ENCODE data around the gene FCER1G. TPM values are rescaled to one million over a fixed set of nuclear protein-coding genes. Genes with fewer than 3 reads are reported as not detected.
A peak's percentile ranks its signal among the peaks of the same experiment; 100 is the strongest.

Gene FCER1G
- total RNA-seq, 1 experiment from 2014 or later = not detected

DNA sequence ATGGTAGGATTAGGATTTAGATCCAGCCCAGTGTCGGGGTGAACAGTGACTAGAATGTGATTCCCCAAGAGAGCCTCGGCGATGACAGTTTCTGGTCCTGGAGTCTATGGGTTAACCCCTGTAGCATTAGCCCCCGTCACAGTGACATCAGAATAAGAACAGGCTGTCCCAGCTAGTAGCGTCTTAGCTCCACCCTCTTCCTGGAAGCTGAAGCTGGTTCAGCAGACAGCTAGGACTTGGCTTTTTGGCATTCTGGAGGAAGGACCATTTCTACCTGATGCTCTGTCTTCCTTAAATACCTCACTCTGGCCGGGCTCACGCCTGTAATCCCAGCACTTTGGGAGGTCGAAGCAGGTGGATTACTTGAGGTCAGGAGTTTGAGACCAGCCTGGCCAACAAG is 7.9 kb upstream of the FCER1G start:
- Histone ChIP-seq H3K9ac (ENCODE audit: low read length) (no peak overlapping the region), H3K4me1 (ENCODE audit: insufficient read depth, low read length) (peaks cover 7% of the 10 kb centered on the region; the same call in 1 of the 2 replicates), H3K36me3 (ENCODE audit: low read depth, low read length) (peaks cover 54% of the 10 kb centered on the region), H4K20me1 (ENCODE audit: low read length) (no peaks in the 10 kb centered on the region), H3F3A (ENCODE audit: low read length, unreplicated experiment) (peaks cover 3% of the 10 kb centered on the region), H3K79me2 (ENCODE audit: low read length) (peaks cover 29% of the 10 kb centered on the region), H3K4me2 (ENCODE audit: low read length) (no peak overlapping the region), H3K9me2 (replicated peaks; ENCODE audit: low read length) (no peaks in the 10 kb centered on the region), H2AFZ (ENCODE audit: low read length) (no peak overlapping the region), H3K27me3 (ENCODE audit: low read length) (no peaks in the 10 kb centered on the region), H3K4me3 (ENCODE audit: low read length) (no peak overlapping the region), H3K27ac (ENCODE audit: low read length) (no peak overlapping the region), H3K9me3 (ENCODE audit: low read length) (no peaks in the 10 kb centered on the region)
- TF ChIP-seq, protein P1, sequence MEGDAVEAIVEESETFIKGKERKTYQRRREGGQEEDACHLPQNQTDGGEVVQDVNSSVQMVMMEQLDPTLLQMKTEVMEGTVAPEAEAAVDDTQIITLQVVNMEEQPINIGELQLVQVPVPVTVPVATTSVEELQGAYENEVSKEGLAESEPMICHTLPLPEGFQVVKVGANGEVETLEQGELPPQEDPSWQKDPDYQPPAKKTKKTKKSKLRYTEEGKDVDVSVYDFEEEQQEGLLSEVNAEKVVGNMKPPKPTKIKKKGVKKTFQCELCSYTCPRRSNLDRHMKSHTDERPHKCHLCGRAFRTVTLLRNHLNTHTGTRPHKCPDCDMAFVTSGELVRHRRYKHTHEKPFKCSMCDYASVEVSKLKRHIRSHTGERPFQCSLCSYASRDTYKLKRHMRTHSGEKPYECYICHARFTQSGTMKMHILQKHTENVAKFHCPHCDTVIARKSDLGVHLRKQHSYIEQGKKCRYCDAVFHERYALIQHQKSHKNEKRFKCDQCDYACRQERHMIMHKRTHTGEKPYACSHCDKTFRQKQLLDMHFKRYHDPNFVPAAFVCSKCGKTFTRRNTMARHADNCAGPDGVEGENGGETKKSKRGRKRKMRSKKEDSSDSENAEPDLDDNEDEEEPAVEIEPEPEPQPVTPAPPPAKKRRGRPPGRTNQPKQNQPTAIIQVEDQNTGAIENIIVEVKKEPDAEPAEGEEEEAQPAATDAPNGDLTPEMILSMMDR (conservative IDR thresholded peaks at IDR 0.05; ENCODE audit: low read depth, low read length) = no peak
- TF ChIP-seq EZH2 (IDR thresholded peaks at IDR 0.05; ENCODE audit: low read length, unreplicated experiment) = no peak
- TF ChIP-seq EZH2phosphoT487 (IDR thresholded peaks at IDR 0.05; ENCODE audit: borderline replicate concordance, low read length) = no peak
- DNase-seq (no peak), ATAC-seq (no peak)
- ChIA-PET POLR2A (ENCODE audit: unreplicated experiment) (no interaction called here), CTCF (interaction anchor here (1.5 kb wide), 1 partner anchor 10 kb away, joined by 3 read pairs; no protein-coding TSS in a partner anchor)
- intact Hi-C loops (cut with micrococcal nuclease) = loop anchor here (5.0 kb wide), 1 partner anchor 165 kb away; no protein-coding TSS in a partner anchor
- BruUV-seq (replicated peaks) = no TSS peak

DNA sequence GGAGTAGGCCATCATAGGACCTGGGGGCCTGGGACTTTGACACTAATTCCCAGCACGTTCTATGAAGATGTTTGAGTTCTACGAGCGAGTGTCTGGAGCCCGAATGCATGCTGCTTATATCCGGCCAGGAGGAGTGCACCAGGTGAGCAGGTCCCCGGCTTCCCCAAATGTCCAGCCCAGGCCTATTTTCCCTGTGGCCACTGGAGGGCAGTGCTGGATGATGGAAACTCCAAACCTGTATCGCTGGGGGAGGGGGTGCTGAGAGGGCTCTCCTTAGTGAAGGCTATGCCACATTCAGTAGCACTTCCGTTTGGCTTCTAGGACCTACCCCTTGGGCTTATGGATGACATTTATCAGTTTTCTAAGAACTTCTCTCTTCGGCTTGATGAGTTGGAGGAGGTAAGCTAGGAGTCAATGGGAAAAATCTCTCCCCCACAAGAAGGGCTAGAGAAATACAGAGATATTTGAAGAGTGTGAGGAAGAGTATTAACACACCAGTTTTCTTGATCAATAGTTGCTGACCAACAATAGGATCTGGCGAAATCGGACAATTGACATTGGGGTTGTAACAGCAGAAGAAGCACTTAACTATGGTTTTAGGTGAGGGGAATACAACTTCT is 5.2 kb upstream of the FCER1G start:
- no peak overlapping the region for H3K27ac ChIP-seq (ENCODE audit: low read length)
- no peaks in the 10 kb centered on the region for H3K9me3 ChIP-seq (ENCODE audit: low read length)
- DNase-seq (peak; percentile 92), ATAC-seq (peak; percentile 96)
- H3K4me1 ChIP-seq (ENCODE audit: insufficient read depth, low read length) = no peaks in the 10 kb centered on the region
- ChIA-PET CTCF (no interaction called here), POLR2A (ENCODE audit: unreplicated experiment) (no interaction called here)
- no peak overlapping the region for H3K4me3 ChIP-seq (ENCODE audit: low read length)
- H3K4me2 ChIP-seq (ENCODE audit: low read length) = no peak overlapping the region
- peaks cover 4% of the 10 kb centered on the region; the same call in 1 of the 2 replicates for H3K79me2 ChIP-seq (ENCODE audit: low read length)
- intact Hi-C loops (cut with micrococcal nuclease) = loop anchor here (1.0 to 5.0 kb wide), 2 partner anchors 15 to 162 kb away; no protein-coding TSS in a partner anchor
- H3K36me3 ChIP-seq (ENCODE audit: low read depth, low read length) = peaks cover 68% of the 10 kb centered on the region
- H2AFZ ChIP-seq (ENCODE audit: low read length) = 0 out of 2 replicates have a peak overlapping the region, but pooled peaks have one; percentile 20
- TSS peak; percentile 4 for BruUV-seq (replicated peaks)
- no peak for TF ChIP-seq EZH2phosphoT487 (IDR thresholded peaks at IDR 0.05; ENCODE audit: borderline replicate concordance, low read length)
- TF ChIP-seq, protein P1 (conservative IDR thresholded peaks at IDR 0.05; ENCODE audit: low read depth, low read length) = peak; percentile 98
- H3K9ac ChIP-seq (ENCODE audit: low read length) = no peak overlapping the region
- no peaks in the 10 kb centered on the region for H4K20me1 ChIP-seq (ENCODE audit: low read length)
- no peaks in the 10 kb centered on the region for H3K9me2 ChIP-seq (replicated peaks; ENCODE audit: low read length)
- peaks cover 3% of the 10 kb centered on the region for H3F3A ChIP-seq (ENCODE audit: low read length, unreplicated experiment)
- no peaks in the 10 kb centered on the region for H3K27me3 ChIP-seq (ENCODE audit: low read length)

DNA sequence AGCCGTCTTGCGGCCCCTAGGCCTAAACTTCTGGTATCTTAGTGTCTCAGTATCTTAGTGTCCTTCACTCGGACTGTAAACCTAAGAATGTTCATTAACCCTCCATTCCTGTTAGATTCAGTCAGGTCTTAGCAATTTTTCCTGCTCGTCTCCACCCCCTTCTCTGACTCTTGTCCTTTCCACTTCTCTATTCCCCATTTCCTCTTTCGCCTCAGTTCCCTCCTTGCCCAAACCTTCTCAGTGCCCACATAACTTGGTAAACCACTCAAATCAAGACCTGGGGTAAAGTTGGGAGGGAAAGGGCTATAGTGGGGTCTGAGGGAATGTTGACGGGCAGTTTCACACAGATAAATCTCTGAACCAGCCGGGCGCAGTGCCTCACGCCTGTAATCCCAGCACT is 726 bp upstream of the FCER1G start:
- TF ChIP-seq EZH2 (IDR thresholded peaks at IDR 0.05; ENCODE audit: low read length, unreplicated experiment) = no peak
- TF ChIP-seq EZH2phosphoT487 (IDR thresholded peaks at IDR 0.05; ENCODE audit: borderline replicate concordance, low read length) = no peak
- TF ChIP-seq, protein P1 (conservative IDR thresholded peaks at IDR 0.05; ENCODE audit: low read depth, low read length) = no peak
- peaks cover 51% of the 10 kb centered on the region for H3K36me3 ChIP-seq (ENCODE audit: low read depth, low read length)
- ATAC-seq = no peak
- H3K4me1 ChIP-seq (ENCODE audit: insufficient read depth, low read length) = no peaks in the 10 kb centered on the region
- H3K4me2 ChIP-seq (ENCODE audit: low read length) = no peak overlapping the region
- peaks cover under 1% of the 10 kb centered on the region for H3F3A ChIP-seq (ENCODE audit: low read length, unreplicated experiment)
- ChIA-PET CTCF (no interaction called here), POLR2A (ENCODE audit: unreplicated experiment) (no interaction called here)
- H3K9me3 ChIP-seq (ENCODE audit: low read length) = no peaks in the 10 kb centered on the region
- H4K20me1 ChIP-seq (ENCODE audit: low read length) = no peaks in the 10 kb centered on the region
- H3K79me2 ChIP-seq (ENCODE audit: low read length) = no peaks in the 10 kb centered on the region
- DNase-seq = no peak
- intact Hi-C loops (cut with micrococcal nuclease) = no loop called here
- no peak overlapping the region for H3K4me3 ChIP-seq (ENCODE audit: low read length)
- no peaks in the 10 kb centered on the region for H3K9me2 ChIP-seq (replicated peaks; ENCODE audit: low read length)
- H2AFZ ChIP-seq (ENCODE audit: low read length) = no peak overlapping the region
- BruUV-seq (replicated peaks) = no TSS peak
- no peak overlapping the region for H3K27ac ChIP-seq (ENCODE audit: low read length)
- no peak overlapping the region for H3K9ac ChIP-seq (ENCODE audit: low read length)
- H3K27me3 ChIP-seq (ENCODE audit: low read length) = no peaks in the 10 kb centered on the region
